Mesangial cell (primary cell): ENCODE results near the gene CASZ1. TPM values are rescaled to one million over a fixed set of nuclear protein-coding genes. Genes with fewer than 3 reads are reported as not detected.

Experiments used
- total RNA-seq: library from RNA; depleted of rRNA; stranded (reverse); fragments of >200 nt; gene quantifications from 2 replicates; pipeline ENCODE4 v1.2.3, GENCODE V29; 2015

The CASZ1 gene
- total RNA-seq: 2.9 and 4.1 TPM in 2 replicates

GRCh38 chr1:10796029-10796944 lies at the start of gene CASZ1:
Gene CASZ1, minus strand, starts transcription at chr1:10796646. Its CDS starts 102,757 bp downstream, at chr1:10693889.

Other genes with a start within 250 kb of the CASZ1 start
- 53.5 and 57.8 TPM in 2 replicates for gene TARDBP, start 216.0 kb upstream of the CASZ1 start, total RNA-seq